Gastroesophageal sphincter (tissue), 4 donors: Measurements from ENCODE around the gene NUP93. TPM values are rescaled to one million over a fixed set of nuclear protein-coding genes. Genes with fewer than 3 reads are reported as not detected.

Source experiments
- ATAC-seq: fragments of 150-250 bp; one replicate; pipeline ENCODE4 v1.9.1; 2016; ENCODE audit warnings: mild to moderate bottlenecking, moderate library complexity
- H3K27ac ChIP-seq, 4 donors: fragments of 200-600 bp; sonication (generic) in 3 of 4; 1 replicate in 3 of 4; 2 replicates in 1 of 4; pipeline ENCODE4 v1.5.1; 2016 to 2019
- H3K27me3 ChIP-seq: fragments of 200-600 bp; sonication (generic); one replicate; pipeline ENCODE4 v1.5.1; 2019
- H3K36me3 ChIP-seq, 2 donors: fragments of 200-600 bp; sonication (generic); one replicate each; pipeline ENCODE4 v1.5.1; 2019; ENCODE audit warnings: control low read depth in 1 of 2
- H3K4me1 ChIP-seq, 3 donors: fragments of 200-600 bp; sonication (generic); 1 replicate in 2 of 3; 2 replicates in 1 of 3; pipeline ENCODE4 v1.5.1; 2016 to 2019; ENCODE audit warnings: control low read depth in 2 of 3
- H3K4me3 ChIP-seq, 2 donors: fragments of 200-600 bp; sonication (generic); one replicate each; pipeline ENCODE4 v1.5.1; 2019; ENCODE audit warnings: mild to moderate bottlenecking in 1 of 2, moderate library complexity in 1 of 2
- H3K9me3 ChIP-seq, 3 donors: fragments of 200-600 bp; sonication (generic); one replicate each; pipeline ENCODE4 v1.5.1; 2017 to 2019; ENCODE audit warnings: control low read depth in 2 of 3
- CTCF ChIP-seq, 4 experiments: fragments of 200-600 bp in 2 of 4; fragments of 450-650 bp in 2 of 4; sonication (generic) in 1 of 4; IDR thresholded peaks; one replicate each; pipeline ENCODE4 v1.5.1; 2017 to 2019; ENCODE audit warnings: antibody characterized with exemption in 4 of 4, mild to moderate bottlenecking in 2 of 4, moderate library complexity in 2 of 4
- EP300 ChIP-seq: sonication (generic); formaldehyde crosslinking; IDR thresholded peaks from one replicate; pipeline ENCODE4 v1.6.1; 2017; ENCODE audit warnings: antibody characterized with exemption, mild to moderate bottlenecking
- POLR2A ChIP-seq, 2 donors: fragments of 450-650 bp; IDR thresholded peaks; one replicate each; pipeline ENCODE4 v1.6.1; 2017; ENCODE audit warnings: antibody characterized with exemption in 2 of 2, mild to moderate bottlenecking in 2 of 2, moderate library complexity in 1 of 2
- POLR2AphosphoS5 ChIP-seq: sonication (generic); formaldehyde crosslinking; IDR thresholded peaks from one replicate; pipeline ENCODE4 v1.6.1; 2017; ENCODE audit warnings: antibody characterized with exemption
- WGBS, 2 donors: methylation state at CpG; one replicate each; pipeline ENCODE4 v1.1.5; 2018; ENCODE audit warnings: low coverage in 1 of 2; 5-methylcytosine and 5-hydroxymethylcytosine counted together
- total RNA-seq, 4 donors: library from RNA; depleted of rRNA; stranded (reverse); fragments of >200 nt; gene quantifications; one replicate each; pipeline ENCODE4 v1.1.0, GENCODE V29; 2016

NUP93 gene
- total RNA-seq, 4 donors from 2014 or later, result 37.6 to 39.3 (median 38.9) TPM

- Histone ChIP-seq H3K4me1 (no peaks in the 10 kb centered on the region), H3K27ac (no peak overlapping the region), H3K36me3 (peaks cover 0 to 76% of the 10 kb centered on the region in 2 donors), H3K9me3 (no peaks in the 10 kb centered on the region), H3K4me3 (no peak overlapping the region), H3K27me3 (no peaks in the 10 kb centered on the region)
- 63 to 86% methylated on average over 1 to 3 of the region's 3 CpGs for WGBS, 2 donors
- TF ChIP-seq POLR2A (IDR thresholded peaks at IDR 0.05) (no peak), CTCF (IDR thresholded peaks at IDR 0.05) (no peak), EP300 (no peak), POLR2AphosphoS5 (no peak)
- no peak for ATAC-seq
Observed at GRCh38 chr16:56824331-56824730, 94.4 kb downstream of the NUP93 start.

- Histone ChIP-seq H3K36me3 (peaks cover 0 to 75% of the 10 kb centered on the region in 2 donors), H3K9me3 (no peaks in the 10 kb centered on the region), H3K4me3 (no peak overlapping the region), H3K4me1 (no peaks in the 10 kb centered on the region), H3K27me3 (no peaks in the 10 kb centered on the region), H3K27ac (no peak overlapping the region)
- TF ChIP-seq POLR2A (IDR thresholded peaks at IDR 0.05) (no peak), POLR2AphosphoS5 (no peak), CTCF (IDR thresholded peaks at IDR 0.05) (no peak), EP300 (no peak)
- ATAC-seq, result no peak
- 78 to 86% methylated on average over 3 of the region's 3 CpGs for WGBS, 2 donors
Observed at GRCh38 chr16:56824804-56825203, 94.9 kb downstream of the NUP93 start.

- H3K27ac ChIP-seq, result no peak overlapping the region
- H3K4me3 ChIP-seq, result no peak overlapping the region
- H3K36me3 ChIP-seq, result peaks cover 0 to 74% of the 10 kb centered on the region in 2 donors
- no peaks in the 10 kb centered on the region for H3K27me3 ChIP-seq
- ATAC-seq, result no peak
- no peaks in the 10 kb centered on the region for H3K4me1 ChIP-seq
- H3K9me3 ChIP-seq, result no peaks in the 10 kb centered on the region
- TF ChIP-seq EP300 (no peak), CTCF (IDR thresholded peaks at IDR 0.05) (no peak), POLR2AphosphoS5 (no peak), POLR2A (IDR thresholded peaks at IDR 0.05) (no peak)
Observed at GRCh38 chr16:56825826-56826225, 95.9 kb downstream of the NUP93 start.

GRCh38 chr16:56828647-56829046 lies 98.7 kb downstream of the NUP93 start:
- no peaks in the 10 kb centered on the region for H3K27me3 ChIP-seq
- TF ChIP-seq EP300, result no peak
- TF ChIP-seq CTCF (IDR thresholded peaks at IDR 0.05), result no peak
- no peak for TF ChIP-seq POLR2A (IDR thresholded peaks at IDR 0.05)
- no peak for TF ChIP-seq POLR2AphosphoS5
- no peaks in the 10 kb centered on the region for H3K4me1 ChIP-seq
- no peak overlapping the region for H3K27ac ChIP-seq
- no peaks in the 10 kb centered on the region for H3K9me3 ChIP-seq
- no peak for ATAC-seq
- 100% methylated on average over 1 of the region's 1 CpG for WGBS, 2 donors
- no peak overlapping the region for H3K4me3 ChIP-seq
- peaks cover 0 to 76% of the 10 kb centered on the region in 2 donors for H3K36me3 ChIP-seq

- no peak overlapping the region for H3K27ac ChIP-seq
- 61 to 74% methylated on average over 2 of the region's 2 CpGs for WGBS, 2 donors
- TF ChIP-seq POLR2AphosphoS5 (no peak), CTCF (IDR thresholded peaks at IDR 0.05) (no peak), POLR2A (IDR thresholded peaks at IDR 0.05) (no peak), EP300 (no peak)
- H3K27me3 ChIP-seq, result no peaks in the 10 kb centered on the region
- no peaks in the 10 kb centered on the region for H3K4me1 ChIP-seq
- peaks cover 0 to 76% of the 10 kb centered on the region in 2 donors for H3K36me3 ChIP-seq
- H3K9me3 ChIP-seq, result no peaks in the 10 kb centered on the region
- H3K4me3 ChIP-seq, result no peak overlapping the region
- no peak for ATAC-seq
Observed at GRCh38 chr16:56830669-56831068, 100.7 kb downstream of the NUP93 start.
